Vagina (tissue), 2 donors: ENCODE results near the gene C17orf100.

Experiments used
- CTCF ChIP-seq, 3 experiments: fragments of 450-650 bp in 2 of 3; fragments of 200-600 bp in 1 of 3; sonication (generic) in 1 of 3; IDR thresholded peaks; one replicate each; pipeline ENCODE4 v1.5.1; 2017 to 2019; ENCODE audit warnings: antibody characterized with exemption in 3 of 3, mild to moderate bottlenecking in 2 of 3, moderate library complexity in 2 of 3
- POLR2AphosphoS5 ChIP-seq, 2 donors: sonication (generic); formaldehyde crosslinking; IDR thresholded peaks; one replicate each; pipeline ENCODE4 v1.9.0; 2017; ENCODE audit warnings: antibody characterized with exemption in 2 of 2, mild to moderate bottlenecking in 2 of 2, low read depth in 1 of 2; ENCODE audit not compliant: insufficient read depth in 1 of 2

- TF ChIP-seq CTCF (IDR thresholded peaks at IDR 0.05) (no peak), POLR2AphosphoS5 (IDR thresholded peaks at IDR 0.05; ENCODE audit: insufficient read depth in 1 of 2, low read depth in 1 of 2) (no peak)
These were observed 44.0 kb downstream of the C17orf100 start for GRCh38 chr17:6695565-6695964.
